Osteoblast (primary cell): ENCODE data around the gene C11orf24. TPM values are rescaled to one million over a fixed set of nuclear protein-coding genes. Genes with fewer than 3 reads are reported as not detected.
A peak's percentile ranks its signal among the peaks of the same experiment; 100 is the strongest.

Source experiments
- DNase-seq: peaks from one replicate; pipeline ENCODE4 v3.0.0; 2011; ENCODE audit warnings: low spot score, mixed read lengths; ENCODE audit not compliant: insufficient read length; ENCODE audit errors: missing footprints
- H2AFZ ChIP-seq: 2 replicates; pipeline ENCODE4 v1.6.0; 2011; ENCODE audit warnings: mild to moderate bottlenecking, low read length
- H3K27ac ChIP-seq: 2 replicates; pipeline ENCODE4 v1.5.1; 2011; ENCODE audit warnings: mild to moderate bottlenecking, low read depth, low read length, moderate library complexity
- H3K27me3 ChIP-seq: 2 replicates; pipeline ENCODE4 v1.6.0; 2012; ENCODE audit warnings: mild to moderate bottlenecking, control low read depth, inconsistent platforms, low read length, moderate library complexity; ENCODE audit not compliant: insufficient read depth
- H3K36me3 ChIP-seq: 2 replicates; pipeline ENCODE4 v1.5.1; 2011; ENCODE audit warnings: mild to moderate bottlenecking, low read length, control low read depth, moderate library complexity; ENCODE audit not compliant: insufficient read depth
- H3K4me1 ChIP-seq: 2 replicates; pipeline ENCODE4 v1.5.1; 2011; ENCODE audit warnings: mild to moderate bottlenecking, low read length, control low read depth, moderate library complexity; ENCODE audit not compliant: insufficient read depth
- H3K4me2 ChIP-seq: 2 replicates; pipeline ENCODE4 v1.6.0; 2011; ENCODE audit warnings: mild to moderate bottlenecking, low read length; ENCODE audit not compliant: insufficient read depth
- H3K4me3 ChIP-seq: fragments of 200-600 bp; sonication (generic); 3 replicates; pipeline ENCODE4 v1.5.1; 2012; ENCODE audit warnings: mild to moderate bottlenecking, low read length, inconsistent platforms; ENCODE audit not compliant: insufficient read depth
- H3K79me2 ChIP-seq: 2 replicates; pipeline ENCODE4 v1.6.0; 2012; ENCODE audit warnings: mild to moderate bottlenecking, low read length, control low read depth, inconsistent platforms; ENCODE audit not compliant: insufficient read depth
- H3K9me3 ChIP-seq: 2 replicates; pipeline ENCODE4 v1.5.1; 2011; ENCODE audit warnings: low read depth, low read length, control low read depth
- H4K20me1 ChIP-seq: 2 replicates; pipeline ENCODE4 v1.6.0; 2012; ENCODE audit warnings: mild to moderate bottlenecking, low read length, control low read depth; ENCODE audit not compliant: insufficient read depth
- total RNA-seq: library from RNA; depleted of rRNA; stranded (reverse); fragments of >200 nt; gene quantifications from 2 replicates; pipeline ENCODE4 v1.2.3, GENCODE V29; 2012
- TF ChIP-seq, protein P1 (sequence below): IDR thresholded peaks from 2 replicates; pipeline ENCODE4 v1.5.1; 2011; ENCODE audit warnings: mild to moderate bottlenecking, low read depth, low read length, moderate library complexity; ENCODE audit errors: extremely low read depth

The C11orf24 gene
- total RNA-seq, 1 donor: 40.5 TPM

DNA sequence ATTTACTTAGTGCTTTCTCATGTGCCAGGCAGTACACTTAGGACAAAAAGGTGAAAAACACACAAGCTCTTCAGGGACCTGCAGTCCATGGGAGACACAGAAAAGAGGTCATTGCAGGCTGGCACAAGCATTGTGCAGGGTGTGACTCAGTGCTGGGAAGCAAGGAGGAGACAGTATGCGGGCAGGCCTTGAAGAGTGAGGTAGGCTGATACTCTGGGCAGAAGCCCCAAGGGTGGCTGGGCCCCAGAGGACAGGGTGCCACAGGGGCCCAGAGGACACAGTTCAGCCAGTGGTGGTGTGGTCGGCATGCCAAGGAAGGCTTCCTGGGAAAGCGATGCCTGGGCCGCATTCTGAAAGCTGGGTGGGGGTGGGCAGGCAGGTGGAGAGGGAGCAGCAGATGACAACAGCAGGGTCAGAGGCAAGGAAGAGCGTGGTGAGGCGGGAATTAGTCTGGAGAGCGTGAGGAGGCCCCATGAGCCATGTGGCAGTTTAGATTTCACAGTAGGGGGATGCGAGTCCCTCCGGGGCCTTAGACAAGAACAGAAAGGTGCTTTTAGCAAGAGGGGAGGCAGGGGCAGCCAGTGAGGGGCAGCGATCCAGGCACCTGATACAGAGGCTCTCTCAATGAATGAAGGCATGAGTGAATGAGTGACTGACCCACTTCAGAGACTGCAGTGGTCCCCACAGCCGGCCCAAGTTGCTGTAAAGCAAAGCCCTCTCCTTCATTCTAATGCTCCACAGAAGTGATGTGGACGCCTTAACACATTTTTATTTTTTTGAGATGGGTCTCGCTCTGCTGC, 6.8 kb downstream of the C11orf24 start:
- H4K20me1 ChIP-seq: peaks cover 72% of the 10 kb centered on the region

DNA sequence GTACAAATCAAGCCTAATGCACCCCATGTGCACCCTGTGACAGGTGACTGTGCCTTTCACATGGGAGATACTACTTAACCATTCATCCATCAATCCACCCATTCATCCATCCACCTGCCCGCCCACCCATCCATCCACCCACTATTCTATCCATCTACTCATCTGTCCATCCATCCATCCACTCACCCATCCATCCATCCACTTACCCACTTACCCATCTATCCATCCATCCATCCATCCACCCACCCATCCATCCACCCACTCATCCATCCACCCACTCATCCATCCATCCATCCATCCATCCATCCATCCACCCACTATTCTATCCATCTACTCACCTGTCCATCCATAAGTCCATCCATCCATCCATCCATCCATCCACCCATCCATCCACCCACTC, 7.5 kb downstream of the C11orf24 start:
- Histone ChIP-seq H3K27me3 (no peaks in the 10 kb centered on the region), H3K4me1 (peaks cover 4% of the 10 kb centered on the region), H3K27ac (no peak overlapping the region), H3K79me2 (peaks cover 44% of the 10 kb centered on the region), H4K20me1 (peaks cover 67% of the 10 kb centered on the region), H3K4me3 (no peak overlapping the region), H3K4me2 (no peak overlapping the region), H2AFZ (no peak overlapping the region), H3K36me3 (peaks cover 78% of the 10 kb centered on the region), H3K9me3 (no peaks in the 10 kb centered on the region)
- TF ChIP-seq, protein P1, sequence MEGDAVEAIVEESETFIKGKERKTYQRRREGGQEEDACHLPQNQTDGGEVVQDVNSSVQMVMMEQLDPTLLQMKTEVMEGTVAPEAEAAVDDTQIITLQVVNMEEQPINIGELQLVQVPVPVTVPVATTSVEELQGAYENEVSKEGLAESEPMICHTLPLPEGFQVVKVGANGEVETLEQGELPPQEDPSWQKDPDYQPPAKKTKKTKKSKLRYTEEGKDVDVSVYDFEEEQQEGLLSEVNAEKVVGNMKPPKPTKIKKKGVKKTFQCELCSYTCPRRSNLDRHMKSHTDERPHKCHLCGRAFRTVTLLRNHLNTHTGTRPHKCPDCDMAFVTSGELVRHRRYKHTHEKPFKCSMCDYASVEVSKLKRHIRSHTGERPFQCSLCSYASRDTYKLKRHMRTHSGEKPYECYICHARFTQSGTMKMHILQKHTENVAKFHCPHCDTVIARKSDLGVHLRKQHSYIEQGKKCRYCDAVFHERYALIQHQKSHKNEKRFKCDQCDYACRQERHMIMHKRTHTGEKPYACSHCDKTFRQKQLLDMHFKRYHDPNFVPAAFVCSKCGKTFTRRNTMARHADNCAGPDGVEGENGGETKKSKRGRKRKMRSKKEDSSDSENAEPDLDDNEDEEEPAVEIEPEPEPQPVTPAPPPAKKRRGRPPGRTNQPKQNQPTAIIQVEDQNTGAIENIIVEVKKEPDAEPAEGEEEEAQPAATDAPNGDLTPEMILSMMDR: no peak
- DNase-seq: peak; percentile 17

More for the DNA sequence above, 6.8 kb downstream of the C11orf24 start:
- Histone ChIP-seq H3K4me1 (peaks cover 11% of the 10 kb centered on the region), H3K4me3 (no peak overlapping the region), H3K36me3 (peaks cover 80% of the 10 kb centered on the region), H2AFZ (no peak overlapping the region), H3K27ac (no peak overlapping the region), H3K9me3 (no peaks in the 10 kb centered on the region), H3K79me2 (peaks cover 51% of the 10 kb centered on the region), H3K4me2 (no peak overlapping the region), H3K27me3 (no peaks in the 10 kb centered on the region)
- DNase-seq: peak; percentile 36
- TF ChIP-seq, protein P1: no peak

DNA sequence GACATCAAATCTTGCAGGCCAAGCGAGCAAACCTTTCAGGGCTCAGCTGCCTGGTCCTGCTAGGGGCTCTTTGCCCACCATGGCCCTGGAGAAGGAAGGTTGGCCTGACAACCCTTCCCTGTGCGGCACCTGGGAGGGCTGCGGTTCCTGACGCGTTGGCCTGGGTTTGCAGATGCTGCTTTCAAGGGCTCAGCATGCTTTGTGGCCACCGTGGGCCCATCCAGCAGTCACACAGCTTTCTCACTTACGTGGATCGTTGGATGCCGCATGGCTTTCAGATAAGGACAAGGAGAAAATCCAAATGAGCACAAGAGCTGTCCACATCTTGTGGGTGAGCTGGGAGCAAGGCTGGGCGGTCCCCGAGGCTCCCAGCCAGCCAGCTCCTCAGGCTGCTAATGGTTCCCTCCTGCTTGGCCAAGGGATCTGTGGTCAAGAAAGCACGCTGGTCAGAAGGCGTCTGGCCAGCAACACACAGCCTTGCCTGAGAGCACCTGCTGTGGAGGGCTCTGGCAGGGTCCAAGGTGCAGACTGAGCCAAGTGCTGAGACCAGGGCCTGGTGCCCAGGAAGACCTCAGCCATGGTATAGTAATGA, 8.2 kb downstream of the C11orf24 start:
- H3K27me3 ChIP-seq: no peaks in the 10 kb centered on the region
- H4K20me1 ChIP-seq: peaks cover 61% of the 10 kb centered on the region
- H3K9me3 ChIP-seq: no peaks in the 10 kb centered on the region
- no peak overlapping the region for H3K4me3 ChIP-seq
- no peak overlapping the region for H3K27ac ChIP-seq
- peaks cover 75% of the 10 kb centered on the region for H3K36me3 ChIP-seq
- peaks cover 37% of the 10 kb centered on the region for H3K79me2 ChIP-seq
- H3K4me1 ChIP-seq: no peaks in the 10 kb centered on the region
- DNase-seq: peak; percentile 11
- TF ChIP-seq, protein P1: no peak
- no peak overlapping the region for H3K4me2 ChIP-seq
- H2AFZ ChIP-seq: no peak overlapping the region

DNA sequence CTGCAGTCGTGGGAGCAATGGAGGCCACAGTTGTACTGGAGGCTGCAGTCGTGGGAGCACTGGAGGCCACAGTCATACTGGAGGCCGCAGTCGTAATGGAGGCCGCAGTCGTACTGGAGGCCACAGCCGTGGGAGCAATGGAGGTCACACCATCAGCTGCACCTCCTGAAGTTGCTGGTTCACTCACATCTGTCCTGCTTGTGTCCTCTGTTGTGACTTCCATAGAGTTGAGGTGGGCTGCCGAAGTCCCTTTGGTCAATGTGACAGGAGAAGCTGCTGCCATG, 9.3 kb downstream of the C11orf24 start:
- H3K36me3 ChIP-seq: peaks cover 69% of the 10 kb centered on the region
- TF ChIP-seq, protein P1: no peak
- H4K20me1 ChIP-seq: peaks cover 55% of the 10 kb centered on the region

More for the DNA sequence above, 9.3 kb downstream of the C11orf24 start:
- no peaks in the 10 kb centered on the region for H3K27me3 ChIP-seq
- no peak for DNase-seq
- peaks cover 27% of the 10 kb centered on the region for H3K79me2 ChIP-seq
- no peaks in the 10 kb centered on the region for H3K9me3 ChIP-seq
- H3K4me1 ChIP-seq: peaks cover 3% of the 10 kb centered on the region
- H3K27ac ChIP-seq: no peak overlapping the region
- no peak overlapping the region for H2AFZ ChIP-seq
- H3K4me2 ChIP-seq: no peak overlapping the region
- H3K4me3 ChIP-seq: no peak overlapping the region
